WTC11 (cell line): ENCODE data around the gene PHLPP1. TPM values are rescaled to one million over a fixed set of nuclear protein-coding genes. Genes with fewer than 3 reads are reported as not detected.

Experiments used
- ATAC-seq: fragments of 200-7000 bp; cut with Tn5 transposase; 2 replicates; pipeline ENCODE4 v1.10.0; 2021; ENCODE audit warnings: mild to moderate bottlenecking, moderate library complexity
- CTCF ChIA-PET: fragments of 300-600 bp; sonication (Branson Sonifier 250); formaldehyde crosslinking; loops from one replicate; lab custom pipeline; 2021; ENCODE audit warnings: antibody characterized with exemption; lab: Charles Lee
- POLR2A ChIA-PET: fragments of 350-600 bp; sonication (Branson Sonifier 250); formaldehyde crosslinking; loops from one replicate; lab custom pipeline; 2021; ENCODE audit warnings: antibody characterized with exemption; lab: Charles Lee
- DNase-seq: peaks from one replicate; pipeline ENCODE4 v3.0.0; 2021; ENCODE audit warnings: low spot score
- H3K27ac Mint-ChIP-seq: 2 replicates; pipeline ENCODE4 v1.8.0; 2021; ENCODE audit warnings: mixed read lengths
- H3K27me3 Mint-ChIP-seq: 2 replicates; pipeline ENCODE4 v1.8.0; 2021; ENCODE audit warnings: low read depth, mild to moderate bottlenecking, moderate library complexity, mixed read lengths
- H3K36me3 Mint-ChIP-seq: 2 replicates; pipeline ENCODE4 v1.8.0; 2021; ENCODE audit warnings: mixed read lengths
- H3K4me1 Mint-ChIP-seq: 2 replicates; pipeline ENCODE4 v1.8.0; 2022; ENCODE audit warnings: mixed read lengths
- H3K4me3 Mint-ChIP-seq: 2 replicates; pipeline ENCODE4 v1.8.0; 2021; ENCODE audit warnings: mild to moderate bottlenecking, moderate library complexity, mixed read lengths
- H3K9me3 Mint-ChIP-seq: 2 replicates; pipeline ENCODE4 v1.8.0; 2021; ENCODE audit warnings: mixed read lengths
- ARID4B ChIP-seq: sonication (generic); formaldehyde crosslinking; IDR thresholded peaks from 2 replicates; pipeline ENCODE4 v1.8.0; 2023; ENCODE audit warnings: missing genetic modification reagents, mild to moderate bottlenecking, borderline replicate concordance
- GRHL2 ChIP-seq: fragments of 250-450 bp; sonication (Bioruptor Pico); IDR thresholded peaks from 2 replicates; pipeline ENCODE4 v1.8.0; 2022; ENCODE audit warnings: mild to moderate bottlenecking, moderate library complexity; ENCODE audit not compliant: insufficient replicate concordance, severe bottlenecking
- HMGA2 ChIP-seq: fragments of 250-450 bp; sonication (Bioruptor Pico); IDR thresholded peaks from 2 replicates; pipeline ENCODE4 v1.4.0; 2021; ENCODE audit warnings: mild to moderate bottlenecking, moderate library complexity
- HMGXB4 ChIP-seq: sonication (generic); formaldehyde crosslinking; IDR thresholded peaks from 2 replicates; pipeline ENCODE4 v1.8.1; 2023; ENCODE audit warnings: mild to moderate bottlenecking, moderate library complexity, missing genetic modification reagents
- NR1H2 ChIP-seq: sonication (generic); formaldehyde crosslinking; IDR thresholded peaks from 2 replicates; pipeline ENCODE4 v1.9.0; 2021; ENCODE audit warnings: mild to moderate bottlenecking, moderate library complexity, missing genetic modification reagents
- SMAD4 ChIP-seq: sonication (generic); formaldehyde crosslinking; IDR thresholded peaks from 2 replicates; pipeline ENCODE4 v1.8.0; 2022; ENCODE audit warnings: mild to moderate bottlenecking, missing genetic modification reagents
- TCF7 ChIP-seq: sonication (generic); formaldehyde crosslinking; IDR thresholded peaks from 2 replicates; pipeline ENCODE4 v1.8.0; 2022; ENCODE audit warnings: mild to moderate bottlenecking, low read depth, missing genetic modification reagents, moderate library complexity
- USF2 ChIP-seq: sonication (generic); formaldehyde crosslinking; IDR thresholded peaks from 2 replicates; pipeline ENCODE4 v1.8.1; 2023; ENCODE audit warnings: mild to moderate bottlenecking, missing genetic modification reagents, moderate library complexity
- ZBTB21 ChIP-seq: sonication (generic); formaldehyde crosslinking; IDR thresholded peaks from 2 replicates; pipeline ENCODE4 v1.8.1; 2023; ENCODE audit warnings: mild to moderate bottlenecking, missing genetic modification reagents, borderline replicate concordance
- ZNF121 ChIP-seq: sonication (generic); formaldehyde crosslinking; IDR thresholded peaks from 2 replicates; pipeline ENCODE4 v1.8.0; 2023; ENCODE audit warnings: missing genetic modification reagents
- ZNF232 ChIP-seq: sonication (generic); formaldehyde crosslinking; IDR thresholded peaks from 2 replicates; pipeline ENCODE4 v1.8.0; 2022; ENCODE audit warnings: mild to moderate bottlenecking, missing genetic modification reagents
- ZNF317 ChIP-seq: sonication (generic); formaldehyde crosslinking; IDR thresholded peaks from 2 replicates; pipeline ENCODE4 v1.8.1; 2023; ENCODE audit warnings: low read depth, mild to moderate bottlenecking, moderate library complexity, missing genetic modification reagents, borderline replicate concordance
- ZNF396 ChIP-seq: fragments of 250-450 bp; sonication (Bioruptor Pico); IDR thresholded peaks from 2 replicates; pipeline ENCODE4 v1.8.0; 2021; ENCODE audit warnings: mild to moderate bottlenecking, moderate library complexity, borderline replicate concordance
- ZNF512 ChIP-seq: sonication (generic); formaldehyde crosslinking; IDR thresholded peaks from 2 replicates; pipeline ENCODE4 v1.8.1; 2022; ENCODE audit warnings: missing genetic modification reagents, borderline replicate concordance
- ZSCAN18 ChIP-seq: fragments of 250-450 bp; sonication (Bioruptor Pico); IDR thresholded peaks from 2 replicates; pipeline ENCODE4 v2.1.2; 2022; ENCODE audit warnings: mild to moderate bottlenecking, moderate library complexity
- total RNA-seq: library from RNA; stranded (reverse); gene quantifications from 3 replicates; pipeline ENCODE4 v1.2.3, GENCODE V29; 2021

Gene PHLPP1
- total RNA-seq, 1 experiment from 2014 or later, result 52.0 TPM

GRCh38 chr18:62670573-62670972 is 44.8 kb upstream of the PHLPP1 start:
- POLR2A ChIA-PET, result no interaction called here
- TF ChIP-seq ARID4B (no peak), HMGA2 (CRISPR knock-in tag) (peak; percentile 87), ZBTB21 (CRISPR knock-in tag) (no peak)
- Mint-ChIP-seq H3K9me3 (peaks cover 10% of the 10 kb centered on the region; the same call in 1 of the 2 replicates), H3K27me3 (no peaks in the 10 kb centered on the region), H3K36me3 (no peaks in the 10 kb centered on the region), H3K27ac (no peak overlapping the region), H3K4me1 (no peaks in the 10 kb centered on the region), H3K4me3 (no peak overlapping the region)
- ATAC-seq, result no peak
- DNase-seq, result no peak
- CTCF ChIA-PET, result interaction anchor here (1.5 kb wide), 1 partner anchor 10 kb away, joined by 3 read pairs; no protein-coding TSS in a partner anchor

GRCh38 chr18:62672600-62672999 is 42.7 kb upstream of the PHLPP1 start:
- H3K4me1 Mint-ChIP-seq, result no peaks in the 10 kb centered on the region
- no peaks in the 10 kb centered on the region for H3K36me3 Mint-ChIP-seq
- TF ChIP-seq TCF7 (CRISPR knock-in tag) (no peak), ZNF512 (no peak), USF2 (CRISPR knock-in tag) (no peak), SMAD4 (CRISPR knock-in tag) (no peak)
- ChIA-PET CTCF (no interaction called here), POLR2A (no interaction called here)
- H3K27me3 Mint-ChIP-seq, result no peaks in the 10 kb centered on the region
- peaks cover 11% of the 10 kb centered on the region; the same call in 1 of the 2 replicates for H3K9me3 Mint-ChIP-seq
- DNase-seq (no peak), ATAC-seq (no peak)
- no peak overlapping the region for H3K4me3 Mint-ChIP-seq
- H3K27ac Mint-ChIP-seq, result no peak overlapping the region

- CTCF ChIA-PET, result interaction anchor here (1.0 to 1.3 kb wide), 2 partner anchors 11 to 41 kb away, joined by 3 read pairs; no protein-coding TSS in a partner anchor
- Mint-ChIP-seq H3K9me3 (peaks cover 7% of the 10 kb centered on the region; the same call in 1 of the 2 replicates), H3K36me3 (no peaks in the 10 kb centered on the region), H3K4me3 (no peak overlapping the region), H3K27ac (peak overlapping the region; percentile 94), H3K27me3 (no peaks in the 10 kb centered on the region; the same call in 1 of the 2 replicates), H3K4me1 (peaks cover 26% of the 10 kb centered on the region)
- POLR2A ChIA-PET, result no interaction called here
- no peak for TF ChIP-seq ZNF232 (CRISPR knock-in tag)
- TF ChIP-seq ZNF396 (CRISPR knock-in tag), result no peak
- ATAC-seq, result peak; percentile 77
- peak; percentile 19 for DNase-seq
These were observed 36.4 kb upstream of the PHLPP1 start for GRCh38 chr18:62678847-62679485.

- ChIA-PET CTCF (no interaction called here), POLR2A (no interaction called here)
- Mint-ChIP-seq H3K27ac (peak overlapping the region; percentile 73), H3K9me3 (no peaks in the 10 kb centered on the region), H3K27me3 (no peaks in the 10 kb centered on the region; the same call in 1 of the 2 replicates), H3K36me3 (no peaks in the 10 kb centered on the region), H3K4me1 (peaks cover 29% of the 10 kb centered on the region), H3K4me3 (no peak overlapping the region)
- DNase-seq, result no peak
- peak; percentile 20 for ATAC-seq
- TF ChIP-seq HMGXB4 (CRISPR knock-in tag) (no peak), ZNF317 (CRISPR knock-in tag) (no peak), ZSCAN18 (no peak), NR1H2 (CRISPR knock-in tag) (no peak), ZNF121 (CRISPR knock-in tag) (no peak), GRHL2 (CRISPR knock-in tag) (no peak)
These were observed 33.0 kb upstream of the PHLPP1 start for GRCh38 chr18:62682371-62682770.
